CD14-positive monocyte (primary cell): ENCODE data around the gene AURKA. TPM values are rescaled to one million over a fixed set of nuclear protein-coding genes. Genes with fewer than 3 reads are reported as not detected.

ENCODE experiments used
- DNase-seq, 3 donors: peaks; one replicate each; pipeline ENCODE4 v3.0.0-alpha.2; 2011 to 2022
- H2AFZ ChIP-seq: 2 replicates; pipeline ENCODE4 v1.6.0; 2012; ENCODE audit warnings: mild to moderate bottlenecking, low read depth, low read length, inconsistent platforms; ENCODE audit not compliant: insufficient read depth, poor library complexity, severe bottlenecking
- H3K27ac ChIP-seq, 2 donors: 1 replicate in 1 of 2; 2 replicates in 1 of 2; pipeline ENCODE4 v1.5.1; 2012 to 2013; ENCODE audit warnings: low read length in 2 of 2, control low read depth in 1 of 2, inconsistent platforms in 1 of 2, low read depth in 1 of 2, mild to moderate bottlenecking in 1 of 2
- H3K27me3 ChIP-seq, 2 donors: one replicate each; pipeline versions ENCODE4 v1.6.0 to v1.6.1; 2011 to 2013; ENCODE audit warnings: low read length in 2 of 2; ENCODE audit not compliant: control insufficient read depth in 2 of 2, insufficient read depth in 2 of 2
- H3K36me3 ChIP-seq, 2 donors: replicated peaks in 1 of 2; 1 replicate in 1 of 2; 2 replicates in 1 of 2; pipeline versions ENCODE4 v1.5.1 to v1.6.1; 2012 to 2013; ENCODE audit warnings: low read length in 2 of 2, control low read depth in 1 of 2, inconsistent platforms in 1 of 2, mild to moderate bottlenecking in 1 of 2; ENCODE audit not compliant: insufficient read depth in 2 of 2, control insufficient read depth in 1 of 2
- H3K4me1 ChIP-seq, 2 donors: 1 replicate in 1 of 2; 2 replicates in 1 of 2; pipeline versions ENCODE4 v1.5.1 to v1.6.1; 2012 to 2013; ENCODE audit warnings: low read length in 2 of 2, control low read depth in 1 of 2, inconsistent platforms in 1 of 2, mild to moderate bottlenecking in 1 of 2, moderate library complexity in 1 of 2; ENCODE audit not compliant: insufficient read depth in 2 of 2, control insufficient read depth in 1 of 2
- H3K4me2 ChIP-seq: replicated peaks from 2 replicates; pipeline ENCODE3; 2012; ENCODE audit warnings: low read length, moderate library complexity, mild to moderate bottlenecking; ENCODE audit not compliant: poor library complexity, severe bottlenecking; ENCODE audit errors: extremely low read depth
- H3K4me3 ChIP-seq, 3 experiments: fragments of 200-600 bp in 1 of 3; sonication (generic) in 1 of 3; replicated peaks in 1 of 3; 1 replicate in 2 of 3; 2 replicates in 1 of 3; pipeline ENCODE4 v1.5.1; 2011 to 2013; ENCODE audit warnings: low read length in 3 of 3, mild to moderate bottlenecking in 3 of 3, control low read depth in 2 of 3, low read depth in 2 of 3, inconsistent platforms in 1 of 3, moderate library complexity in 1 of 3
- H3K79me2 ChIP-seq: 2 replicates; pipeline ENCODE4 v1.6.0; 2012; ENCODE audit warnings: mild to moderate bottlenecking, control low read depth, inconsistent platforms, low read length, moderate library complexity; ENCODE audit not compliant: insufficient read depth
- H3K9ac ChIP-seq: 2 replicates; pipeline ENCODE4 v1.6.0; 2017; ENCODE audit warnings: low read length, mild to moderate bottlenecking; ENCODE audit not compliant: insufficient read depth, poor library complexity, severe bottlenecking
- H3K9me3 ChIP-seq, 2 donors: replicated peaks in 1 of 2; 1 replicate in 1 of 2; 2 replicates in 1 of 2; pipeline versions ENCODE4 v1.5.1 to v1.6.1; 2012 to 2013; ENCODE audit warnings: low read length in 2 of 2, control low read depth in 1 of 2; ENCODE audit not compliant: control insufficient read depth in 1 of 2, insufficient read depth in 1 of 2
- H4K20me1 ChIP-seq: 2 replicates; pipeline ENCODE4 v1.6.0; 2012; ENCODE audit warnings: mild to moderate bottlenecking, low read length, control low read depth, moderate library complexity; ENCODE audit not compliant: insufficient read depth
- H3K27ac Mint-ChIP-seq, 7 donors: one replicate each; pipeline ENCODE4 v1.8.0; 2020; ENCODE audit warnings: mild to moderate bottlenecking in 7 of 7, mixed read lengths in 7 of 7, moderate library complexity in 6 of 7, inconsistent platforms in 2 of 7
- H3K27me3 Mint-ChIP-seq, 3 donors: one replicate each; pipeline ENCODE4 v1.8.0; 2021 to 2022; ENCODE audit warnings: low read depth in 3 of 3, mild to moderate bottlenecking in 3 of 3, mixed read lengths in 3 of 3, moderate library complexity in 3 of 3, inconsistent platforms in 1 of 3
- H3K36me3 Mint-ChIP-seq, 2 donors: one replicate each; pipeline ENCODE4 v1.8.0; 2020; ENCODE audit warnings: mixed read lengths in 2 of 2, inconsistent platforms in 1 of 2, mild to moderate bottlenecking in 1 of 2
- H3K4me1 Mint-ChIP-seq: one replicate; pipeline ENCODE4 v1.8.0; 2020; ENCODE audit warnings: mild to moderate bottlenecking, mixed read lengths
- H3K4me3 Mint-ChIP-seq, 2 donors: one replicate each; pipeline ENCODE4 v1.8.0; 2020; ENCODE audit warnings: mild to moderate bottlenecking in 2 of 2, mixed read lengths in 2 of 2, moderate library complexity in 1 of 2
- H3K9me3 Mint-ChIP-seq, 7 donors: one replicate each; pipeline ENCODE4 v1.8.0; 2020 to 2022; ENCODE audit warnings: mixed read lengths in 7 of 7, mild to moderate bottlenecking in 6 of 7, moderate library complexity in 6 of 7, inconsistent platforms in 2 of 7
- WGBS: methylation state at CpG from one replicate; pipeline ENCODE4 v1.1.5; 2013; ENCODE audit warnings: missing lambda C conversion rate; ENCODE audit not compliant: insufficient coverage; 5-methylcytosine and 5-hydroxymethylcytosine counted together
- intact Hi-C, 2 donors: fragments of 100-400 bp; cut with micrococcal nuclease; formaldehyde crosslinking; loops; one replicate each; pipeline versions ENCODE4 v1.15.0 to v1.15.1; 2023
- polyA plus RNA-seq, 3 donors: library from polyadenylated mRNA; depleted of rRNA in 1 of 3; unstranded in 2 of 3; stranded (reverse) in 1 of 3; fragments of 300-500 nt in 2 of 3; fragments of >200 nt in 1 of 3; fragmentation: Illumina TruSeq in 2 of 3; gene quantifications; 1 replicate in 2 of 3; 2 replicates in 1 of 3; pipeline ENCODE4 v1.2.3, GENCODE V29; 2012 to 2021
- TF ChIP-seq, protein P1 (sequence below): fragments of 200-600 bp; IDR thresholded peaks from one replicate; pipeline ENCODE4 v1.8.0; 2022; ENCODE audit warnings: antibody characterized with exemption, mild to moderate bottlenecking

AURKA gene
- polyA plus RNA-seq, 3 donors = 1.4 to 1.7 (median 1.5) TPM

DNA sequence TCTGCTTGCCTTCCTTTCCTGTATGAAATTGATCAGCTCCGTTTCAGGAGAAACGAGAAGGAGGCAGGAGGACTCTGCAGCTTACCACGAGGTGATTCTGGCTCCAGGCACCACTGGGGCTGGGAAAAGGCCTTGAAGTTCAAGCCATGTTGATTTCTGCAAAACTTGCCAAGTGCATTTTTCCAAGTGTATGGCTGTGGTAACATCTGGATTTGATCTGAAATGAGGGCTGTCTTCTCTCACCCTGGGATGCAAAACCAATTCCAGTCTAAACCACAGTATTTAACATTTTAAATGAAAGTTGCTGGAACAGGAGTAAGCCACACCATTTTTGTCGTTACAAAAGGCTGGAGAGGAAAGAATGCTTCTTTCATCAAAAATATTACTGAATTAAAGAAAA, 69.3 kb downstream of the AURKA start:
- no peak overlapping the region for H2AFZ ChIP-seq
- intact Hi-C loops = no loop called here
- H3K27me3 ChIP-seq = no peaks in the 10 kb centered on the region
- H3K27me3 Mint-ChIP-seq = peaks cover 5 to 16% (median 11%) of the 10 kb centered on the region in 3 donors
- no peaks in the 10 kb centered on the region for H3K4me1 Mint-ChIP-seq
- H3K36me3 Mint-ChIP-seq = no peaks in the 10 kb centered on the region
- H3K79me2 ChIP-seq = no peaks in the 10 kb centered on the region
- no peak overlapping the region for H3K27ac ChIP-seq
- H3K4me1 ChIP-seq = no peaks in the 10 kb centered on the region
- no peak overlapping the region for H3K4me3 ChIP-seq
- no peaks in the 10 kb centered on the region for H3K9me3 ChIP-seq
- no peaks in the 10 kb centered on the region for H4K20me1 ChIP-seq
- WGBS = 62% methylated on average over 3 of the region's 4 CpGs
- H3K9ac ChIP-seq = no peak overlapping the region
- H3K4me3 Mint-ChIP-seq = no peak overlapping the region
- no peak overlapping the region for H3K27ac Mint-ChIP-seq
- DNase-seq = no peak
- H3K4me2 ChIP-seq = no peak overlapping the region
- H3K36me3 ChIP-seq = no peaks in the 10 kb centered on the region
- TF ChIP-seq, protein P1, sequence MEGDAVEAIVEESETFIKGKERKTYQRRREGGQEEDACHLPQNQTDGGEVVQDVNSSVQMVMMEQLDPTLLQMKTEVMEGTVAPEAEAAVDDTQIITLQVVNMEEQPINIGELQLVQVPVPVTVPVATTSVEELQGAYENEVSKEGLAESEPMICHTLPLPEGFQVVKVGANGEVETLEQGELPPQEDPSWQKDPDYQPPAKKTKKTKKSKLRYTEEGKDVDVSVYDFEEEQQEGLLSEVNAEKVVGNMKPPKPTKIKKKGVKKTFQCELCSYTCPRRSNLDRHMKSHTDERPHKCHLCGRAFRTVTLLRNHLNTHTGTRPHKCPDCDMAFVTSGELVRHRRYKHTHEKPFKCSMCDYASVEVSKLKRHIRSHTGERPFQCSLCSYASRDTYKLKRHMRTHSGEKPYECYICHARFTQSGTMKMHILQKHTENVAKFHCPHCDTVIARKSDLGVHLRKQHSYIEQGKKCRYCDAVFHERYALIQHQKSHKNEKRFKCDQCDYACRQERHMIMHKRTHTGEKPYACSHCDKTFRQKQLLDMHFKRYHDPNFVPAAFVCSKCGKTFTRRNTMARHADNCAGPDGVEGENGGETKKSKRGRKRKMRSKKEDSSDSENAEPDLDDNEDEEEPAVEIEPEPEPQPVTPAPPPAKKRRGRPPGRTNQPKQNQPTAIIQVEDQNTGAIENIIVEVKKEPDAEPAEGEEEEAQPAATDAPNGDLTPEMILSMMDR = no peak
- H3K9me3 Mint-ChIP-seq = peaks cover 0 to 2% (median 0%) of the 10 kb centered on the region in 7 donors

Other genes starting within 250 kb of the AURKA start
- not detected for gene MC3R, start 143.5 kb downstream of the AURKA start, polyA plus RNA-seq
- 10 to 100 TPM; 15.2 to 41.3 (median 34.5) TPM for gene FAM210B, start 33.2 kb downstream of the AURKA start, polyA plus RNA-seq
- 10 to 100 TPM in 2 of 3 donors, 1 to 10 TPM in 1; 7.7 to 15.7 (median 10.7) TPM for gene CSTF1, start 430 bp upstream of the AURKA start, polyA plus RNA-seq
- 1 to 10 TPM; 1.9 to 7.4 (median 6.1) TPM for gene CASS4, start 20.0 kb upstream of the AURKA start, polyA plus RNA-seq
- 100 to 1,000 TPM in 2 of 3 donors, 10 to 100 TPM in 1; 74.3 to 163 (median 148) TPM for gene RTF2, start 76.4 kb upstream of the AURKA start, polyA plus RNA-seq
- 1 to 10 TPM in 1 of 3 donors, under 1 TPM in 1, not detected in 1; 0.19 to 3.6 TPM for gene FAM209A, start 132.5 kb upstream of the AURKA start, polyA plus RNA-seq
- 1 to 10 TPM in 1 of 3 donors, under 1 TPM in 2; 0.66 to 1.6 (median 0.84) TPM for gene FAM209B, start 141.0 kb upstream of the AURKA start, polyA plus RNA-seq
- not detected for gene TFAP2C, start 237.1 kb upstream of the AURKA start, polyA plus RNA-seq